Measurements from ENCODE around the gene FOXK1.
A peak's percentile ranks its signal among the peaks of the same experiment; 100 is the strongest.

Gene FOXK1

GRCh38 chr7:4745971-4746919 is 64.2 kb downstream of the FOXK1 start:
- DNase-seq: no peak

GRCh38 chr7:4747013-4747412 is 64.9 kb downstream of the FOXK1 start:
- no peak for DNase-seq

- DNase-seq: no peak
These were observed 65.7 kb downstream of the FOXK1 start for GRCh38 chr7:4747746-4748145.

GRCh38 chr7:4748231-4748681 is 66.2 kb downstream of the FOXK1 start:
- no peak for DNase-seq

GRCh38 chr7:4749363-4749762 is 67.3 kb downstream of the FOXK1 start:
- no peak for DNase-seq

- no peak for DNase-seq
These were observed 67.7 kb downstream of the FOXK1 start for GRCh38 chr7:4749798-4750197.

GRCh38 chr7:4751398-4751947 is 69.4 kb downstream of the FOXK1 start:
- no peak for DNase-seq

- peak; percentile 71 for DNase-seq
These were observed 71.7 kb downstream of the FOXK1 start for GRCh38 chr7:4753598-4754432.

- DNase-seq: no peak
These were observed 72.4 kb downstream of the FOXK1 start for GRCh38 chr7:4754433-4755010.

- DNase-seq: no peak
These were observed 73.0 kb downstream of the FOXK1 start for GRCh38 chr7:4755045-4755444.

GRCh38 chr7:4758111-4758510 is 76.0 kb downstream of the FOXK1 start:
- no peak for DNase-seq

- DNase-seq: no peak
These were observed 76.7 kb downstream of the FOXK1 start for GRCh38 chr7:4758791-4759190.

- no peak for DNase-seq
These were observed 77.1 kb downstream of the FOXK1 start for GRCh38 chr7:4759211-4759610.

GRCh38 chr7:4760952-4761351 is 78.9 kb downstream of the FOXK1 start:
- DNase-seq: no peak

- no peak for DNase-seq
These were observed 80.3 kb downstream of the FOXK1 start for GRCh38 chr7:4762121-4763055.

- DNase-seq: no peak
These were observed 81.1 kb downstream of the FOXK1 start for GRCh38 chr7:4763091-4763793.

GRCh38 chr7:4763794-4764185 is 81.7 kb downstream of the FOXK1 start:
- DNase-seq: no peak

GRCh38 chr7:4764402-4765007 is 82.4 kb downstream of the FOXK1 start:
- DNase-seq: no peak

- DNase-seq: no peak
These were observed 83.8 kb downstream of the FOXK1 start for GRCh38 chr7:4765776-4766490.

All from DMS153 (cell line).